Activated naive CD4-positive, alpha-beta T cell treated with anti-CD3 and anti-CD28 coated beads, Interleukin-2, amount 10 ng/mL, durations not matched to agents 7 days and 5 days (primary cell): Measurements from ENCODE around the gene NOC4L.
"Not testable (repeated sequence)": the region's sequence is repeated elsewhere in the genome, so short reads cannot be mapped to it uniquely, and the experiment has no call there.

ENCODE experiments used
- CTCF ChIA-PET: fragments of 350-600 bp; sonication (Branson Sonifier 250); formaldehyde crosslinking; loops from one replicate; lab custom pipeline; 2021; ENCODE audit warnings: antibody characterized with exemption; lab: Charles Lee
- DNase-seq: peaks from one replicate; pipeline ENCODE4 v3.0.0-alpha.2; 2020
- H3K27ac Mint-ChIP-seq: one replicate; pipeline ENCODE4 v1.8.0; 2021; ENCODE audit warnings: mild to moderate bottlenecking, moderate library complexity, mixed read lengths
- H3K27me3 Mint-ChIP-seq: one replicate; pipeline ENCODE4 v1.8.0; 2021; ENCODE audit warnings: mild to moderate bottlenecking, mixed read lengths
- H3K36me3 Mint-ChIP-seq: one replicate; pipeline ENCODE4 v1.8.0; 2021; ENCODE audit warnings: mixed read lengths
- H3K4me1 Mint-ChIP-seq: one replicate; pipeline ENCODE4 v1.8.0; 2021; ENCODE audit warnings: mixed read lengths
- H3K4me3 Mint-ChIP-seq: one replicate; pipeline ENCODE4 v1.8.0; 2021; ENCODE audit warnings: mild to moderate bottlenecking, moderate library complexity, mixed read lengths
- H3K9me3 Mint-ChIP-seq: one replicate; pipeline ENCODE4 v1.8.0; 2021; ENCODE audit warnings: mixed read lengths

The NOC4L gene

DNA sequence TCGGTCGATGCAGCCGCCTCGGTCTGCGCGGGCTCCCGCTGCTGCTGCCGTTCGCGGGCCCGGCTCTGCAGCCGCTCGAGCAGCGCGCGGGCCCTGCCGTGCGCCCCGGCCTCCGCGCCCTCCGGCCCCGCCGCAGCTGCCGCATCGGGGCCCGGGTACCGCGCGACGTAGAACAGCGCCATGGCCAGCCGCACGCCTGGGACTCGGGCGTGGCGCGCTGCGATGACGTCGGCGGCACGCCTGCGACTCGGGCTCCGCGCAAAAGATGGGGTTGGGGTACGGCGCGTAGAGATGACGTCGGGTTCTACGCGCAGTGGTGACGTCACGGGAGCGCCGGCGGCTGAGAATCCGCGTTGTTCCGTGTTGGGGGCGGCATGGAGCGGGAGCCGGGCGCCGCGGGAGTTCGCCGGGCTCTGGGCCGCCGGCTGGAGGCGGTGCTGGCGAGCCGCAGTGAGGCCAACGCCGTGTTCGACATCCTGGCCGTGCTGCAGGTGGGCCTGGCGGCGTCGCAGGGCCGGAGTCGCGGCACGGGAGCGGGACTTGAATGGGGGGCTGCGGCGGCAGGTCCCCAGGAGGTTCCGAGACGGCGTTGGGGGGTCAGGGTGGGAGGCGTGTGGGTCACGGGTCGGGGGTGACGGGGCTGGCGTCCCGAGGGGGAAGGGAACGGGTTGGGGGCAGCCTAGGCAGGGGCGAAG is at the start of gene NOC4L, which contains the start of gene DDX51:
Gene NOC4L (plus strand): TSS at position 343 of the 695 bp plus-strand sequence. CDS start 32 bp downstream, at position 375.
Gene DDX51 (minus strand): TSS at position 205 of the 695 bp plus-strand sequence. CDS start 23 bp downstream, at position 182.
- H3K36me3 Mint-ChIP-seq = peaks cover 20% of the 10 kb centered on the region

GRCh38 chr12:132095520-132096409 is 48.5 kb upstream of the NOC4L start:
- peak; percentile 34 for DNase-seq
- Mint-ChIP-seq H3K4me1 (peaks cover 42% of the 10 kb centered on the region), H3K36me3 (peaks cover 60% of the 10 kb centered on the region), H3K27ac (peak overlapping the region; percentile 93), H3K4me3 (no peak overlapping the region), H3K27me3 (no peaks in the 10 kb centered on the region), H3K9me3 (peaks cover 21% of the 10 kb centered on the region)
- CTCF ChIA-PET = no interaction called here

More for the DNA sequence above, at the start of gene NOC4L, which contains the start of gene DDX51:
- Mint-ChIP-seq H3K4me1 (peaks cover 31% of the 10 kb centered on the region), H3K9me3 (no peaks in the 10 kb centered on the region), H3K4me3 (peak within 1 kb of the TSS; percentile 93), H3K27ac (peak within 1 kb of the TSS; percentile 96), H3K27me3 (peaks cover 8% of the 10 kb centered on the region)
- peak; percentile 95 for DNase-seq
- CTCF ChIA-PET = interaction anchor here (1.0 to 1.3 kb wide), 2 partner anchors 10 to 470 kb away, joined by 3 to 5 read pairs; no protein-coding TSS in a partner anchor

GRCh38 chr12:132099739-132100138 is 44.5 kb upstream of the NOC4L start:
- Mint-ChIP-seq H3K27ac (no peak overlapping the region), H3K9me3 (peaks cover 21% of the 10 kb centered on the region), H3K27me3 (no peaks in the 10 kb centered on the region), H3K36me3 (peaks cover 47% of the 10 kb centered on the region), H3K4me3 (no peak overlapping the region), H3K4me1 (peaks cover 26% of the 10 kb centered on the region)
- CTCF ChIA-PET = no interaction called here
- DNase-seq = no peak

DNA sequence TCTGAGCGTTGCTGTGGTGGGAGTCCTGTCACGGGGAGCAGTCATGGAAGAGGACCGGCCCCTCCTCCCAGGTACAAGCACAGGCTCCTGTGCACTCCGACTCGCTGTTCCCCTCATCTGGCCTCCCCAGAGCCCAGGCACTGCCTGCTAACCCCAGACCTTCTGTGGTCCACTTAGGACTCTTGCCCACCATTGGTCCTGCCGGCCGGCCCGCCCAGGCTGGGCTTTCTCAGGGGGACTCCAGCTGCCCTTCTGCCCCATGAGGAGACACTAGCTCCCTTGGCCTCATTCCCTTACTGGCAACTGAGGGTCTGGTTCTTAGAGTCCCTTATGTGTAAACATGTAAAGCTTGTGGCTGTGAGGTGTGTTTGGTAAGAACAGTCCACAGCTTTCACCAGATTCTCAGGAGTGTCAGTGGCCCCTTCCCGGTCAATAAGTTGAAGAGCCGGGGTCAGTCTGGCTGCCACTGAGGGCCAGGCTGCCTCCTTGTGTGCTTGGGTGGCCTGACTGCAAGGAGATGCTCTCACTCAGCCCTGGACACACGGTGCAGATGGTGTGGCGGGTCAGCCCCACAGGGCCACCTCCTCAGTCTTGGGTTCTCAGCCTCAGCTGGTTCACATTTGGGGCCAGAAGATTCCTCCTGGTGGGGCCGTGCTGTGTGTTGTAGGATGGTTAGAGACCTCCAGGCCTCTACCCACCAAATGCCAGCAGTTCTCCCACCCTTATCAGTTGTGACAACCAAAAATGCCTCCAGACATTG is 43.8 kb upstream of the NOC4L start:
- Mint-ChIP-seq H3K36me3 (peaks cover 46% of the 10 kb centered on the region), H3K27ac (peak overlapping the region; percentile 42), H3K27me3 (no peaks in the 10 kb centered on the region), H3K4me3 (no peak overlapping the region), H3K9me3 (peaks cover 20% of the 10 kb centered on the region), H3K4me1 (peaks cover 20% of the 10 kb centered on the region)
- no peak for DNase-seq
- CTCF ChIA-PET = no interaction called here

DNA sequence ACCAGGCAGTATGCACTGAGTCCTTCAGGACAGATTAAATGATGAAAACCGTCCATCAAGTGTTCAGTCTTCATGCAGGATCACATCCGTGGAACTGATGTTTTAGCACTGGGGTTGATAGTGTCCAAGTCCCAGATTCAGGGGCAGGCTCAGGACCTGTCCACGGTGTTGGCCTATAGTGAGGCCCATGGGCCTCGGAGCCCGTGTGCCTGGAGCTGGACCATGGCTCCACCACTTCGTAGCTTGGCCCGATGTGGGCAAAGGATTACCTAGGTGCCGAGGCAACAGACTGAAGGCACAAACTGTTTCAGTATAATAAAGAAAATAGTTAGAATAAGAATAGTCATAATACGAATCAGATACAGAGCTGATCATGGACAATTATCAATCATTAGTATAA is 42.0 kb upstream of the NOC4L start:
- Mint-ChIP-seq H3K27ac (no peak overlapping the region), H3K4me3 (no peak overlapping the region), H3K9me3 (peaks cover 4% of the 10 kb centered on the region), H3K4me1 (peaks cover 4% of the 10 kb centered on the region), H3K36me3 (peaks cover 34% of the 10 kb centered on the region), H3K27me3 (no peaks in the 10 kb centered on the region)
- no peak for DNase-seq
- CTCF ChIA-PET = no interaction called here

- peaks cover 32% of the 10 kb centered on the region for H3K36me3 Mint-ChIP-seq
- DNase-seq, H3K27me3 Mint-ChIP-seq, H3K4me3 Mint-ChIP-seq, H3K4me1 Mint-ChIP-seq, CTCF ChIA-PET, H3K9me3 Mint-ChIP-seq, H3K27ac Mint-ChIP-seq: not testable (repeated sequence)
Measured at GRCh38 chr12:132103072-132103471, 41.2 kb upstream of the NOC4L start.

DNA sequence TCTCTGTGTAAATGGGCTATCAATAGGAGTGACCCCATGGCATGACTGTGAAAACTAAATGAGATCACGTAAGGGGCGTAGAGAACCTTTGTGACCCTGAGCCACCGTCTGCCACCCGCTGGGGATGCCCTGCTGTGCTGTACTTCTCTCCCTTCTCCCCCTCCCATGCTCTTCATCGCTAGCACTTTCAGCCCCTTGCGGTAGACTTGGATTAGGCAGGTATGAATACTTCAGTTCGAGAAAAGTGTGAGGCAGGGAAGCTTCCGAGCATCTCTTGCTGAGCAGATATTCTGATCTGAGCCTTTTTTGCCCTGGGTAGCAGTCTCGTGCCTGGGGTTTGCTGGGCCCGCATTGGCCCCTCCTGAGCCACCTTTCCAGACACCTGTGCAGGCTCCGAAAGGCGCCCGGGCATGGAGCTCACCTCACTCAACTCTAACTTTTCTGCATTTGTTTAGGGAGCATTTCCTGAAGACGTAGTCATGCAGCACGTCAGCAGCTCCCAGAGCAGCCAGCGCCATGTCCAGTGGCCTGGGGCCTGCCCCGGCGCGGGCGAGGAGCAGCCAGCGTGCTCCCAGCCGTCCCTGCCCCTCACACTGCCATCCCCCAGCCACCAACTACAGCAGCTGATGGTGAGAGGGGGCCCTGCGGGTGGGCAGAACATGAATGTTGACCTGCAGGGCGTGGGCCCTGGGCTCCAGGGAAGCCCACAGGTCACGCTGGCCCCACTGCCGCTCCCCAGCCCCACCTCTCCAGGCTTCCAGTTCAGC is 40.5 kb upstream of the NOC4L start:
- H3K4me1 Mint-ChIP-seq = no peaks in the 10 kb centered on the region

DNA sequence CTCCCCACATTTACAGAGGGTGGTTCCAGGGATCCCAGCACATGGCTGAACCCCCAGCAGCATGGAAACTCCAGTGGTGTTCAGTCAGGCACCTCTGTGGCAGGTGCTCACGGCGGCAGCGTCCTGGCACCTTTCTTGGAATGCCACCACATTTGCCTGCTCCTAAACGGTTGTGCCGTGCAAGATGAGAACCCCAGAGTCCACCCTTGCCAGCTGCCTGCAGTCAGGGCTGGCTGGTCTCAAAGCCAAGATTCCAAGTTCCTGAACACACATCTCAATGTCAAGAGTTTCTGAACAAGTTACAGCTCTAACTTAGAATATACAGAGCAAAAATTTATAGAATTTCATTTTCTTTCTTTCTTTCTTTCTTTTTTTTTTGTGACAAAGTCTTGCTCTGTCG is 38.8 kb upstream of the NOC4L start:
- DNase-seq = no peak
- CTCF ChIA-PET = no interaction called here
- no peaks in the 10 kb centered on the region for H3K9me3 Mint-ChIP-seq
- peaks cover 19% of the 10 kb centered on the region for H3K36me3 Mint-ChIP-seq
- H3K4me3 Mint-ChIP-seq = no peak overlapping the region
- H3K27ac Mint-ChIP-seq = no peak overlapping the region
- H3K27me3 Mint-ChIP-seq = no peaks in the 10 kb centered on the region
- no peaks in the 10 kb centered on the region for H3K4me1 Mint-ChIP-seq

More for the DNA sequence above, 40.5 kb upstream of the NOC4L start:
- H3K9me3 Mint-ChIP-seq = no peaks in the 10 kb centered on the region
- H3K4me3 Mint-ChIP-seq = no peak overlapping the region
- H3K27me3 Mint-ChIP-seq = no peaks in the 10 kb centered on the region
- no peak overlapping the region for H3K27ac Mint-ChIP-seq
- peaks cover 29% of the 10 kb centered on the region for H3K36me3 Mint-ChIP-seq
- DNase-seq = no peak
- CTCF ChIA-PET = no interaction called here

GRCh38 chr12:132106921-132107320 is 37.3 kb upstream of the NOC4L start:
- no peaks in the 10 kb centered on the region for H3K27me3 Mint-ChIP-seq
- no peak overlapping the region for H3K27ac Mint-ChIP-seq
- DNase-seq = no peak
- CTCF ChIA-PET = no interaction called here
- no peaks in the 10 kb centered on the region for H3K9me3 Mint-ChIP-seq
- H3K36me3 Mint-ChIP-seq = peaks cover 24% of the 10 kb centered on the region
- H3K4me3 Mint-ChIP-seq = no peak overlapping the region
- no peaks in the 10 kb centered on the region for H3K4me1 Mint-ChIP-seq

GRCh38 chr12:132108211-132108832 is 35.9 kb upstream of the NOC4L start:
- Mint-ChIP-seq H3K9me3 (no peaks in the 10 kb centered on the region), H3K4me1 (no peaks in the 10 kb centered on the region), H3K27ac (no peak overlapping the region), H3K36me3 (peaks cover 24% of the 10 kb centered on the region), H3K4me3 (no peak overlapping the region), H3K27me3 (no peaks in the 10 kb centered on the region)
- CTCF ChIA-PET = no interaction called here
- no peak for DNase-seq

GRCh38 chr12:132109741-132110140 is 34.5 kb upstream of the NOC4L start:
- peaks cover 29% of the 10 kb centered on the region for H3K36me3 Mint-ChIP-seq
- H3K4me1 Mint-ChIP-seq = no peaks in the 10 kb centered on the region
- H3K27ac Mint-ChIP-seq = peak overlapping the region; percentile 72
- no peak for DNase-seq
- H3K9me3 Mint-ChIP-seq = no peaks in the 10 kb centered on the region
- H3K27me3 Mint-ChIP-seq = no peaks in the 10 kb centered on the region
- H3K4me3 Mint-ChIP-seq = no peak overlapping the region
- CTCF ChIA-PET = no interaction called here

DNA sequence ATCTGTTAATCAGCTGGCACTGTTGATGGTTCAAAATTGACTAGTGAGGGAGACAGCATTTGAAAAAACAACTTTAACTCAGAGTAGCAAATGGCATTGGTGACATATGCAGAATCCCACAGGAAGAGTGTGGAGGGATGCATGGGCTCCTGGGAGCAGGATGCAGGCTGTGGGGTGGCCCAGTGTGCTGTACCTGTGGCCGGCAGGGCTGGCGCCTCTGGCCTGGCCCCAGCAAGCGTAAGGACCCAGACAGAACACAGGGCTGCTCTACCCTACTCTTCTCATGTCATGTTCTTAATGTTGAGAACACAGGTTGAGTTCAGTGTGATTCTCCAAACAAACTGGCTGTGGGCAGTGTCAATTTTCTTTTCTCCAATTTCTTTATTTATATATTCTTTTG is 33.6 kb upstream of the NOC4L start:
- Mint-ChIP-seq H3K4me1 (no peaks in the 10 kb centered on the region), H3K27ac (no peak overlapping the region), H3K4me3 (no peak overlapping the region), H3K27me3 (no peaks in the 10 kb centered on the region), H3K36me3 (peaks cover 34% of the 10 kb centered on the region), H3K9me3 (no peaks in the 10 kb centered on the region)
- CTCF ChIA-PET = no interaction called here
- DNase-seq = no peak

DNA sequence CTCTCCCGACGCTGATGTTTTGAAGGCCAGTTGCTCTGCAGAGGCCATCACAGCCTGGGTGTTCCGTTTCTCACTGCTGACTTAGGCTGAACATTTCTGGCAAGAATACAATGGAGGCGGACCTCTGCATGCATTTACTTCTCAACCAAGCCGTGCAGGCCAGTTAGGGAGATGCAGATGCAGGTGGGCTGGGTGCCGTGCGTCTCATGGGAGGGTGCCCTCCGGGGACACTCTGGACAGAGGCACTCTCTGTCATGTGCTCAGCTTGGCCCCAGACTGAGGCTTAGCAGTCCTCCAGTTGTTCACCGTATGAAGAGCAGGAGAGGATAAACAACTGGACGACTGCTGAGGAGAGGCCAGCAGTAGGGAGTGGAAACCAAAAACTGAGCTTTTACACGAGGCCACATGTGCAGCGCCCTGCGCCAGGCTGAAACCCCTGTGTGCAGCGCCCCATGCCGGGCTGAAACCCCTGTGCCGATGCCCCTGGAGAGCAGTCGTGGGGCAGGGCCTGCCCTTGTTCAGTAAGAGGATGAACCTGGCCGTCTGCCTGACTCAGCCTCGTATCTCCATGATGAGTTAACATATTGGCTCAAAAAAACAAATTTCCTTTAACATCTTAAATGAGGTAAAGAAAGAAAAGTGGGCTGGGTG is 32.5 kb upstream of the NOC4L start:
- Mint-ChIP-seq H3K27ac (no peak overlapping the region), H3K4me1 (no peaks in the 10 kb centered on the region)

More for the DNA sequence above, 32.5 kb upstream of the NOC4L start:
- Mint-ChIP-seq H3K27me3 (no peaks in the 10 kb centered on the region), H3K4me3 (no peak overlapping the region), H3K9me3 (no peaks in the 10 kb centered on the region), H3K36me3 (peaks cover 31% of the 10 kb centered on the region)
- CTCF ChIA-PET = no interaction called here
- DNase-seq = no peak
